Measurements from ENCODE around the gene POTEI.
"Not testable (repeated sequence)": the region's sequence is repeated elsewhere in the genome, so short reads cannot be mapped to it uniquely, and the experiment has no call there.

Gene POTEI

DNA sequence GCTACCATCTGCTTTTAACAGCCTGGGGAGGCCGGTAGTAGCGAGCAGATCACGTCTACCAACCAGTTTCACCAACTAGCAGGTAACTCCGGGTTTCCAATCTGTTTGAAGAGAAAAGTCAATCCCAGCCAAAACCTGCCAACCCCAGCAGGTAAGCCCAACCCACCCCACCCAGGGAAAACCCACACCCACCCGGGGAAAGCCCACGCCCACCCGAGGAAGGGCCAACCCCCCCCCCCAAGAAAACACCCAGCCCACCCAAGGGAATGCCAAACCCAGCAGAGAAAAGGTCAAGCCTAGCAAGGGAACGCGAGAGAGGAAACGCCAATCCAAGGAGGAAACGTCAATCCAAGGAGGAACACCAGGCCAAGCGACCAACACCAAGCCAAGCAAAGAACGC, at the start of gene POTEI:
Gene POTEI, minus strand, starts transcription at position 101 of the 400 bp plus-strand sequence. Its CDS starts 93 bp downstream, at position 8.
- not testable (repeated sequence) for DNase-seq (ENCODE audit: low spot score)

DNA sequence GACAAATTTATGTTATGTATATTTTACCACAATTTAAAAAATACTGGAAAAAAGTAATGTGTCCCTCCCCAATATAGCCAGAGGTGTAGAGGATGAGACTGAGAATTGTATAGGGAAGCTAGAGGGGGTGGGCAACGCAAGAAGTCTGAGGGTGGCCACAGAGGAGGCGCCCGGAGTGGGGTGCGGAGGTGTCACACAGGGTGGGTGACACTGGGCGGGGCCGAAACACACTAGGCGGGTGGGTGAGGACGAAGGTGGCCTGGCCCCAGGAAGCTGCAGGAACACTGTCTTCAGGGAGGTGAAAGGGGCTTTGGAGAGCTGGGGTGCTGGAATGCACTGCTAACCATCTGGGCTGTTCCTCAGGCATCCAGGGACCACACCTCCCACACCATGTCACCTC, 47.3 kb upstream of the POTEI start:
- DNase-seq (ENCODE audit: low spot score) = not testable (repeated sequence)

DNA sequence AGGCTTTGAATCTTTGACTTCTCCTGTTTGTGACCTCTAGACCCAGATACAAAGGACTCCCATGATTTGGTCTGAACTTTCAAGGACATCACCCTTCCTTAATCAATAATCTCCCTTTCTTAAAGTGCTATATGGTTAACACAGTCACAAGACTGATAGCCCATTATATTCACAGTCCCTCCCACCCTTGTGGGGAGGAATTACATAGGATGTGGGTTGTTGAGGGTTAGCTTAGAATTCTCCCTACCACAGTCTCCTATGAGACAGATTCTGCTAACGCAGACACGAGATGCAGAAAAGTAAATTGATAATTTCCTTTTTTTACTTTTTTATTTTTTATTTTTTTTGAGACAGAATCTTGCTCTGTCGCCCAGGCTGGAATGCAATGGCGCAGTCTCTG, 45.0 kb upstream of the POTEI start:
- not testable (repeated sequence) for DNase-seq (ENCODE audit: low spot score)

DNA sequence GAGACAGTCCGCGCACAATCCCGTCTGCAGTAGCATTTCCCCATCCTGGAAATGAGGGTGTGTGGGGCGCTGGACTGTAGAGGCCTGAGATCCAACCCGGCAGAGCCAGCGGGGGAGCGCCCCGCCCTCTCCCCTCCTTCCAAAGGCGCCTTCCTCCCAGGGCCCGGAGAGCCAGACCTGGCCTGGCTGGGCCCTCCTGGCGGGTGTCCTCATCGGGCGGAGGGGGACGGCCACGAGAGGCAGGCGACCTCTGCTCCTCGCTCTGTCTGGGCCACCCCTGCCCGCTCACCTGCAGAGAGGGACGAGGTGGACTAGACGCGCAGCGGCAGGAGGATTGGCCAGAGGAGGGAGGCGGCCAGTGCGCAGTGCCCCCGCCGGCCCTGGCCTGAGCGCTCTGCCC, 40.3 kb upstream of the POTEI start:
- DNase-seq (ENCODE audit: low spot score) = not testable (repeated sequence)

DNA sequence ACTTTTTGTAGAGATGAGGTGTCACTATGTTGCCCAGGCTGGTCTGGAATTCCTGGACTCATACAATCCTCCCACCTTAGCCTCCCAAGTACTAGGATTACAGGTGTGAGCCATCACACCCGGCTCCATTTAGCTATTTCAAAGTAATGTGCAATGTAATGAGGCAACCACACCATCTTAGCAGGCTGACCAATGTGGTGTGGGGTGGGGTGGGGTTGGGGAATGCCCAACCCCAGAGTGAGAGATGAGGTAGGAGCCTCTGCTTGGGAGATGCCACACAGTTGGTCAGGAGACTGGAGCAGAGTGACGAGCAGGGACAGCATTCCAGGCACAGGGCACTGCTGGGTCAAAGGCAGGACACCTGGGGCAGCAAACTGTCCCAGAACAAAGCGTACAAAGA, 39.3 kb upstream of the POTEI start:
- DNase-seq (ENCODE audit: low spot score) = not testable (repeated sequence)

DNA sequence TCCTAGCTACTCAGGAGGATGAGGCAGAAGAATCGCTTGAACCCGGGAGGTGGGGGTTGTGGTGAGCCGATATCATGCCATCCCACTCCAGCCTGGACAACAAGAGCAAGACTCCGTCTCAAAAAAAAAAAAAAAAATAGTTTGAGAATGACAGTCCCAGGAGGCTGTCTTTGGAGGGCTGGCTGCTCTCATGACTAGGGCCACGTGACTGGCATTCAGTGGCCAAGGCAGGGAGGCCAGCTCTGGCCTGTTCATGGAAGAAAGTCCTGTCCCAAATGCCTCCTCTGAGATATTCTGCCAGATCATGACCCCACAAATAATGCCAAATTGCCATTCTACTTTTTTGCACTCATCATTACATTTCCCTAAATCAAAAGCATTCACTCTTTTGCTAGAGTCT, 35.9 kb upstream of the POTEI start:
- not testable (repeated sequence) for DNase-seq (ENCODE audit: low spot score)

DNA sequence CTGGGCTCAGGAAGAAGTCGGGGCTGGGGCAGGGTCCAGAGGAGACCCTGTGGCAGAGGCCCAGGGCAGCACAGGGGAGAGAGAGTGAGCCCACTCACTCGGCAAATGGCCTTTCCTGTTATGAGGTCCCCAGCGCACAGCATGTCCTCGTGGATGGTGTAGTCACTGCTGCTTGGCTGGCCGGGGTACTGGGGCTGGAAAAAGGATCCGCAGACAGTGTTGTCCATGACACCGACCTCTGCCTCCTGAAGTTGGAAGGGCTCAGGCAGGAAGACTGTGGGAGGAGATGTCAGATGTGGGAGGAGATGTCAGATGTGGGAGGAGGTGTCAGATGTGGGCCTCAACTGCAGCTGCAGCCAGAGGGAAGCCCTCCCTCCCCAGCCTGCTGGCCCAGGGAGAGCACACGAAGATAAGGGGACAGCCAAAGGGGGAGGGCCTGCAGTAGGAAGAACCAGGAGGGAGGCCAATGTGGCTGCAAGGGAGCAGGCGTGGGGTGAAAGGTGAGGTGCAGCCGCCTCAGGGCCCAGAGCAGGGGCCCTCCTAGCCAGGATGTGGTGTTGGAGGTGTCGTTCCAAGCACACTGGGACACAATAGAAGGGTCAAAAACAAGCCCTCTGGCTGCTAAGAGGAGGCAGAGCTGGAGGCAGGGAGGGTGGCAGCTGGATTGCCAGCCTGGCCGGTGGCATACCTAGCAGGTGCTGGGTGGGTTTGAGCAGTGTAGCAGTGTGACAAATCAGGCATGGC, 34.8 kb upstream of the POTEI start:
- not testable (repeated sequence) for DNase-seq (ENCODE audit: low spot score)

DNA sequence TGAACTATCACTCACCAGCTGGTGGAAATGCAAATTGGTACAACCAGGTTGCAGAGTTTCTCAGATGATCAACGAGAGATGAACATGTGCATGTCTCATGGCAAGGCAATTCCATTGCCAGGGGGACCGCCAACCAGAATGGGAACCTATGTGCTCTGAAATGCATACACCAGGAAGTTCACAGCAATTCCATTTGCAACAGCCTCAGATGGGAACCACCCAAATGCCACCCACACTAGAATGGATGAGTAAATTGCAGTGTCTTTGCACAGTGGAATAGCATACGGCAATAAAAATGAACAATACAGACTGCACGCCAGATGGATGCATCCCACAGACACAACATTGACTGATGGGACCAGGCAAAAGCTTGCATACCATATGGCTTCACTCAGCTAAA, 33.7 kb upstream of the POTEI start:
- DNase-seq (ENCODE audit: low spot score) = not testable (repeated sequence)

DNA sequence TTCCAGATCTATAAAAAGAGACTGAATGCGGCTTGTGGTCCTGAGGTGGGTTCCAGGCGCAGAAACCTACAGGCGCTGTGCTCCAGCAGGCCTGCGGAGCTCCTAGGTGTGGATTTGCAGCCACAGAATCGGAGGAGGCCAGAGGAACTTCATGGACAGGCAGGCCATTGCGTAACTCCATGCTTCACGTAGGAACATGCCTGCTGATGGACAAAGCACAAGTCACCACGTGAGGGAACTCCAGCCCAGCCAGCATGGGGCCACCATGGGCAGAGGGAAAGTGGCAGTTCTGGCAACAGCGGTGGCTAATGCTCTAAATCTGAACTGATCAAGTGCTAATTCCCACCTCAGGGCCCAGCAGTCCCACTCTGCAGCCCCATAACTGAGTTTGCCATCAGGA, 29.1 kb upstream of the POTEI start:
- DNase-seq (ENCODE audit: low spot score) = not testable (repeated sequence)

DNA sequence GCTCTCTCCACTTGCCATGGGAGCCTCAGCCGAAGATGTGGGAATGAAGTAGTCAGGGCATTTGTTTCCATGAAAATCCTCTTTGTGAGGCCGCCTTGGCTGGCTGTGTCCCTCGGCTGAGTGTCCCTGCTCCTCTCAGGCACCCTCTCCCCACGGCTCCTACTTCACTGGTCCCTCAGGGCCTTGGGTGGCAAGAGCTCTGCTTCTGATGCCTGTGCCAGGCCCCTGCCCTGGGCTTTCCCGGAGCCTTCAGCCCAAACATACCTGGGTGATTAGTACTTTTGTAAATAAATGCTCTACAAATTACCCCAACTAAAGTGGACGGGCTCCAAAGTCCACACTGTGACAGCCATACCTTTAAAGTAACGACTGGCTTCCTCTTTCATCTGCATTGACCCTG, 27.5 kb upstream of the POTEI start:
- not testable (repeated sequence) for DNase-seq (ENCODE audit: low spot score)

DNA sequence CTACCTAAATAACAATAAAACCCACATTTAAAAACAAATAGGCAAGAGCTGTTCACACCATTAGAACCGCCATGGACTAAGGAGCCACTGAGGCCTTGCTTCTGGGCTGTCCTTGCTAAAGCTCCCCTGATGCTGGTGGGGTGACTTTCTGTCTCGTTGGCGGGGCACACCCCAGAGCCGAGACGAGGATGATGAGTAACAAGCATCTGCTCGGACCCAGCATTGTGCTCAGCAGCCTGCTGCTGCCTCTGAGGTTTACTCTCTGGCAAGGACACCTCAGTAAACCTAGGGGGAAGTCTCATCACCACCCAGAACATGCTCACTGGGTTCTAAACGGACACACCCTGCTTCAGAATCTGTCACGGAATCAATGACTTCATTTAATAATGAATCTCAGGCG, 22.5 kb upstream of the POTEI start:
- DNase-seq (ENCODE audit: low spot score) = not testable (repeated sequence)

DNA sequence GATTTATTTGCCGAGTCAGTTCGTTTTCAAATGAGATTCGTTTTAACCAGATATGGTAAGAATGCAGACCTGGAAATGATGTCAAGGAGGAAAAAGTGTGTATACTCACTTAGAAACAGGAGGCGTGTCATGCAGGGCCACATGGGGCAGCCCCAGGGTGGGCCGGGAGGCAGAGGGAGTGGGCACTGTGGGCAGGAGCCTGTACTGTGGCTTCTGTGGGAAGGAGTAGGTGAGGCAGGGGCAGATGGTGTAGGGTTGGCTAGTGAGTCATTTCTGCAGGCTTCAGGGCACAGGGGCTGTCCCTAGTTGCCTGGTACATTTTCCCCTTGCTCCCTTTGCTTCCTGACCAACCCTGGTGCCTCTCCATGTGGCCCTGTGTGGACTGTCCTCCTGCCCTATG, 22.1 kb upstream of the POTEI start:
- DNase-seq (ENCODE audit: low spot score) = not testable (repeated sequence)

DNA sequence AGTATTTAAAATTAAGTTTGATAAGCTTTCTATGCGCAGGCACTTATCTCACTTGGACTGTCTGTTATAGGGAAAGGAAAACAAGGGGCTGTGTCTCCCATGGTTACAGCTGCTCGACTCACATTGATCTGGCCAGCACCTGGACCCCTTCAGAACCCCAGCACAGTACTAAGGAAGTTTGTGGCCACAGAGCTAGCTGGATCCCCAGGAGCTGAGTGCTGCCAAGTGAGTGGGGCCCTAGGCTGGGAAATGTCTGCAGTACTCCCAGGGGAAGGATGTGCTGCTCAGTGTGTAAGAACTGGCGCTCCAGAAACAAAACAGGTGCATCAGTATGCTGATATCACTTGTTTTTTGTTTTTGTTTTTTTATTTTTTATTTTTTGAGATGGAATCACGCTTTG, 21.1 kb upstream of the POTEI start:
- not testable (repeated sequence) for DNase-seq (ENCODE audit: low spot score)

DNA sequence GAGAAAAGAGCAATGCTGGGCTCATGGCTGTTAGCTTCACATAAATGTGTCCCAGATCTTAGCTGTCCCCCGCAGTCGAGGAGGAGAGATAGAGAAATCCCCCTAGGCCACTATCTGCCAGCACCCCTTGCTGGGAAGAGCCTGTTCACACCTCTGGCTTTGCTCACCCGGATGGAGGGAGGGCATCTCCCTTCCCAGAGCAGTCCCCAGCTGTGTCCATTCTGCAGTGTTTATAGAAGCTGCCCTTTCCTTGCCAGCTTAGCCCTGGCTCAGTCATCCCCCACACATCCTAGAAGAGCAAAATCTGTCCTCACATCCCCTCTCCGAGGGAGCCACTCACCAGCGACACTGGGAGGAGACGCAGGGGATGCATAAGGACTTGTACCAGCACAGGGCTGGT, 20.4 kb upstream of the POTEI start:
- DNase-seq (ENCODE audit: low spot score) = not testable (repeated sequence)

DNA sequence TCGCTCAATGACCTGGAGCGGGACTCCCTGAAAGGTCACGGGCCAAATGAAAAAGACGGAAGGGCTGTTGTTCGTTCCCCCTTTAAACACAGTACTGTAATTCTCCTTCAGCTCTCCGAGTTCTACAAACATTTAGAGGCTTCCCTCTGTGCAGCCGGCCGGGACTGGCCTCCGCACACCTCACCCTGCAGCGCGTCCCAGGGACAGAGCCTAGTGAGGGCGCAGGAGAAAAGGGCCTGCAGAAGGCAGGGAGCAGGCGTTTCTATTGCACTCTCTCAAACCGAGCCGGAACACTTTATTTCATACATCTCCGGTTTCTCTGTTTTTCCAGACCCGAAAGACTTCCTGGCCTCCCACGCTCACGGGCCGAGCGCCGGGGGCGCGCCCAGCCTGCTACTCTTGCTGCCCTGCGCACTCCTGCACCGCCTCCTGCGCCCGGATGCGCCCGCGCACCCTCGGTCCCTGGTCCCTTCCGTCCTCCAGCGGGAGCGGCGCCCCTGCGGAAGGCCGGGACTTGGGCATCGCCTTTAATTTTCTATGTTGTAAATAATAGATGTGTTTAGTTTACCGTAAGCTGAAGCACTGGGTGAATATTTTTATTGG, 18.3 kb upstream of the POTEI start:
- not testable (repeated sequence) for DNase-seq (ENCODE audit: low spot score)

DNA sequence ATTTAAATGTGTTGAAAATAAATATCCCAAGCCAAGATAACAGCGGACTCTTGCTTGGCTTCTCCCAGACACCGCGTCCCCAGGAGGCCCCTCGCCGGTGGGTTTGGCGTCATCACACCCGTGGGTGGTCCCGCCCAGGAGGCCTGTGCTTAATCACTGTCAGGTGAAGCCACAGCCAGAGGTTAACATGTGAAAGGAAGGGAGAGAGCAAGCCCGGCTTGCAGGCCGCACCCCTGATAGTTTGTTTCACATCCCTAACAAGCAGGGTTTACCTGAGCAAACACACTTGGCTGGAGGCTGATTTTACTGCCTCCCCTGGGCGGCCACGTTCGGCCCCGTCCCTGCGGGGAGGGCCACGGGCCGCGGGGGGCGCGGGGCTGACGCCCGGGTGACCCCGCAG, 13.3 kb upstream of the POTEI start:
- DNase-seq (ENCODE audit: low spot score) = not testable (repeated sequence)

DNA sequence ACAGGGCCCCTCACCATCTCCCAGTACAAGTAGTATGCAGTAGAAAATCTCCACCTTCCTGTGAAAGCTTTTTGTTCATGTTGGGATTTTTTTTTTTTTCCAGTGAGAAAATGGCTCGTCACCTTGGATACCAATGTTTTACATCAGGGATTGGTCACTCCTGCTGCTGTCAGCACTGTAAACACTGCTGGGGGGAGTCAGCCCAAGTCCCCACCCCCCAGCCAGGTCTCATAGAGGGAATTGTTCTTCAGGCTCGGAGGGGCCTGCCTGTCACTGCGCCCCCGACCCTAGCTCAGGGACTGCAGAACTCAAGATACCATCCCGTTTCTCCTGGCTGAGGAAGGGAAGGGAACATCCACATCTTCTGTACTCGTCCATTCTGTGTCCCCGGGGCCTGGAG, 11.9 kb upstream of the POTEI start, which contains the start of gene CFC1B:
Gene CFC1B, plus strand, starts transcription at position 231 of the 400 bp plus-strand sequence. CDS start 263 bp downstream, outside the sequence.
- DNase-seq (ENCODE audit: low spot score) = not testable (repeated sequence)

DNA sequence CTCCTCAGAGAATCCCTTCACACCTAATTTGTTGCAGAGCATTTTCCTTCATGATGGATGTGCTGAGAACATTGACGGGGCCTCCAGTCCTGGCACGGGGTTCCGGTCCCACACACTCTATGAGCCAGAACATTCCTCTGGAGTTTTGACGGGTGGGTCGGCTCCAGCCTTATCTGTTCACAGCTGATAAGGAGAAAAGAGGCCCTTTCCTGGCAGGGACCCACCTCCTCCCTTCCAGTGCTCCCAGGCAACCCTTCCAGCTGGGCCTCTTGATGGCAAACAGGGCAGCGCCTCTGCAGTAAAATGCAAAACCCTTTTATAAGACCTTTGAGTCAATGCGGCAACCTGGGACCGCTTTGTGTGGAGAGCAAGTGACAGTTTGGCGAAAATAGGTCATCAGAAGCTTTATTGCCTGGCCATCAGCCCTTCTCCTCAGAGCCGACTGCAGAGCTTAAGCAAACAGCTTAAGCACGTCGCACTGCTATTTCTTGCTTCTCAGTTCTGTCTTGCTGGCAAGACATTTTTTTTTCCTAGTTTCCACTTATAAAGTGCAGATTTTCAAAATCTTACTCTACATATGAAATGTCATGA, 9.5 kb upstream of the POTEI start:
- not testable (repeated sequence) for DNase-seq (ENCODE audit: low spot score)

DNA sequence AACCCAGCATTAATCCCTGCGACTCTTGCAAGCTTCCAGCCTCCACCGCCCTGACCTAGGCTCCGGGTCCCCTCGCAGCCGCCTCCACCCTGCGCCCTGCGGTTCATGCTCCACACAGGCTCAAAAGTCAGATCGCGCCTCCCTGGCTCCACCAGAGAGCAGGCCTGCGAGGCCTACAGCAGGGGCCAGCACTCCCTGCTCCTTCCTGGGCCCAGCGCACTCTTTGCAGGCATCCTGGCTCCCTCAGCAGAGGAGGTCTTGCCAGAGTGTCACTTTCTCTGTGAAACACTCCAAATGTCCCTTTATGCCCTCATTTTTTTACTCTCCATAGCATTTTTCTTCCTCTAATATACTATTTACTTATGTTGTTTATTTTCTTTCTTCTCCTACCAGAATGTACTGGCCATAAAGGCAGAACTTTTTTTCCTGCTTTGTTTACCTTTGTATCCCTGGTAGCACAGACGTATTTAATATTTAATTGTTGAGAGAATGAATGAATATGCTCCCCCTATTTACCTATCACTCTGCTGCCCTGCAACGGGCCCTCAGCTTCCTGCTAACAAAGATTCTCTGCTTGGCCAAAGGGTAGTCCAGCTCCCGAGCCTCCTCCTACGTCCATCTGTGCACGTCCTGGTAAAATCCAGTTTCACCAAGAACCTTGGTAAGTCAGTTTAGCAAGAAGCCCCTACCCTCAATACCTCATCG, 2.8 kb upstream of the POTEI start:
- not testable (repeated sequence) for DNase-seq (ENCODE audit: low spot score)

DNA sequence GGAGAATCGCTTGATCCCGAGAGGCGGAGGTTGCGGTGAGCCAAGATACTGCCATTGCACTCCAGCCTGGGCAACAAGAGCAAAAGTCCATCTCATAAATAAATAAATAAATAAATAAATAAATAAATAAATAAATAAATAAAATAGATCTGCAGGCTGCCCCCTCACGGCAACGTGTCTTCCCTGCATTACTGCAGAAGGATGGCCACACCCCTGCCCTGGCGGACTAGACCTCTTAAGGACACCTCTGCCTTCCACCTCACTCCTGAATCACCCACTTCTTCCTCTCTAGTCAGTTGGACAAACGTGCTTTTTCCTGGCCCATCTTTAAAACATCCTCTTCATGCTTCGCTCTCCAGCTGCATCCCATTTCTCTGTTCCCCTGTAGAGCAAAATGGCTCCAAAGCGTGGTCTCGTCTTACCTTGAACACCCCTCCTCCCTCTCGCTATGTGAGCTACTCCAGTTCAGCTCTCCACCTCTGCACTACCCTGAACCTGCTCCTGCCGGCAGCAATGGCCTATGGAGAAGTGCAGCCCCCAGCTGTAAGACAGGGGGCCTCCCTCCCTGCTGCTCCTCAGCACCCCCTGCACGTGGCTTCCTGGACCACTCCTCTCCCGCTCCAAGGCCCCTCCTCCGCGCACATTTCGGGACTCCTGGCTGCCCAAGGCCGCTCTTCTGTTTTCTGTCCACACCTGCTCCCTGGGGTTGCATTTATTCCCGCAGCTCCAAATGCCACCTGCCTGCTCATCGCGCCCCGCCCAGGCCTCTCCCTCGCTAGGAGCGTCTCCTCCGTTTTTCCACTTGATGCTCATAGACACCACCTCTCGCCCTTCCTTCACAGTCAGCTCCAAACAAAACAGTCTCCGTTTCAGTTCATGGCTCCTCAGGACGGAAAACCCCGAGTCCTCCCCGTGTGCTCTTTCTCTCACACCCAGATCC, 1.9 kb upstream of the POTEI start:
- not testable (repeated sequence) for DNase-seq (ENCODE audit: low spot score)

DNA sequence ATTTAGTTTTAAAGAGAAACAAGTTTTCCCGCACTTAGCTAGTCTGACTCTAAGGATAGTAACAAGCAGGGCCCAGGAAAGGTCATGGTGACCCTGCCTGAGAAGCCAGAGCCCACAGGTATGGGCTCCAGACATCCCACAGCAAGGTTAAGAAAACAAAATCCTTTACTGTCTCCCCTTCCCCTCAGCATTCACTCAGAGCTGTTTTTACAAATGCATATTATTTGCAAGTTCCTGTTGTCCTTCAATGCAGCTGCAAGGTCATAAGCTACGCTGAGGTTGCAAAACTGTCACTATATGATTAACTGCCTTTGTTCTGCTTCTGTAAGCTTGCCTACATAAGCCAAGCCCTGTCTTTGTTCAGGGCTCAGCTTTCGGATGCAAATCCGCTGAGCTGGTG, 18.1 kb downstream of the POTEI start:
- DNase-seq (ENCODE audit: low spot score) = not testable (repeated sequence)
